ENCODE data around the gene SPATA31D4.

Gene SPATA31D4

DNA sequence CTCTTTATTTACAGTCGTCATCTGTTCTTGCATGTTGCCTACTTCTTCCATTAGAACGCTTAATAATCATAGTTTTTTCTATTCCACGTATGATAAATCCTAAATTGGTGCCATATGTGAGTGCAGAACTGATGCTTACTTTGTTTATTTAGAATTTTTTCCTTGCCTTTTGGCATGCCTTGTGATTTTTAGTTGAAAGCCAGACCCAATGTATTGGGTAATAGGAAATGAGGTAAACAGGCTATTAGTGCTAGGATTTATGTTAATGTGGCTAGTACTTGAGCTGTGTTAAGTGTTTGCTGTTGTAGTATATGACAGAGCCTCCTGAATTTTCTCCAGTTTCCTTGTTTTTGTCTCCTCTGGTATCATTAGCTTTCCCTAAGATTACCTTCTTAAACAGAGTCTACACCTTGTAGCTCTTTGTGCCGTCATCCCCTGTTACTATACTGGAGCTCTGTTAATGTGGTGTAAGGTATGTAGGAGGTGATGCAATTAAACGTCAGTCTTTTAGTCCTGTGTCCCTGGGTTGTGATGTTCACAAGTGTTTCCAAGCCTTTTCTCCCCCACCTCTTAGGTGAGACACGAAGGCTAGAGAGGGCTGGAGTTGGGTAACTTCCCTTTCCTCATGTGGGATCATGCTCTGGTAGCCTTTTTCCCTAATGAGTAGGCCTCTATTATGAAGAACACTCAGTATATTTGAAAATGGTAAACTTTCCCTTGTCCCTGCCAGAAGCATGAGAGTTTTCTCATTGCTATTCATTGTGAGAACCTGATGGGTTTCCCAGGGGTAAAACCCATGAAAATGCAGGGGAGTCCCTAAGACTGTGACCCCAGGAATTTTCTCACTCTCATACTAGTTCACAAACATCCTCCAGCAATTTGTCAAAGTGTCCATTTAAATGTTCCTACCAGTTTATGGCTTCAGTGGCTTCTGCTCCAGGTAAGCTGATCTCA, 36.3 kb downstream of the SPATA31D4 start:
- DNase-seq (ENCODE audit: low read depth), result no peak

DNA sequence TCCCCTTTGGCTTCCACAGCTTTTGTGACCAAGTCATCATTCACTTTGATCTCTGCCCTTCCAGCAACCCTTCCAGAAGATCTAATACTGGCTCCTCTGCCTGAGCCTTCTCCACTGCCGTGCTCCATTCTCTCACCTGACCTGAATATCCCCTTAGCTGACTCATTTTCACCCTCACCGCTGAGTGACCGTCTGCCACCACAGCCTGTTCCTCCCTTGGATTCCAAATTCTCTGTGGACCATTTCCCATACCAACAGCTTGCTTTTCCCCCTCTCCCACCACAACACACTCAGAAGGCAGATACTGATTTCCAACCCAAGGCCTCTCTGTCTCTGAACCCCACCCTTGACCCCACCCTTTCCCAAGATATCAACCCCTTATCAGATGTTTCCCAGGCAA, 39.8 kb downstream of the SPATA31D4 start:
- no peak for DNase-seq (ENCODE audit: low read depth)

DNA sequence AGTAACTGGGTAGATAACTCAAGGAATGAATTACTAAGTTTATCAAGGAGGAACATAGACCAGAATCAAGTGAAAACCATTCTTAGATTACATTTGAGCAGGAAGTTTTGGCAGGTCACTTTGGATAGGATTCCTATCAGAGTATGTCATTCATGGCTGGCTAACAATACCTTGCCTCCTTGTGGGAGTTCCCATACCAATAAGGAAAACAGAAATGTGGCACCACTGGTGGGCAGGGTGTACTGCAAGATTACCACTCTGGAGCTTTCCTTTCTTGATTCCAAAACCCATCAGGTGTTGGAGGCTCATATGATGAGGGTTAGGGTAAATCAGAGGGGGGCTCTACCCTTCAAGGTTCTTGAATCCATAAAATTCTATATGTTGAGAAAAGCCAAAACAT, 41.7 kb downstream of the SPATA31D4 start:
- DNase-seq (ENCODE audit: low read depth), result no peak

DNA sequence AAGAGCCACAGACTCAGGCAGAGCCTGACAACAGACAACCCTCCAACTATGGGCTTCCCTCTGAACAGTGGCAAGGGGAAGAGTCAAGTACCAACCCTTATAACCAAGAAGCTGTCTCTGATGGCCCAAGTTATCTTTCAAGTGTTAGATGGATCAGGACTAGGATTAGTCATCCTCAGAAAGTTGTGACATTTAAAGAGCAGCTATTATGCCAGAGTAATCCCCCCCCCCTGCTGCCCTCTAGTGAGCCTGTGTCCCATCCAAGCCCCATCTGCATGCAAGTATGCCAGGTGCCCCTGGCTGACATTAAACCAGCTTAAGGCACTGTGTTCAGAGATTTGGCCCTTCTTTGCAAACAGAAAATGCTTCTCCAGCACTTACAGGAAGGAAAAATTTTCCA, 43.5 kb downstream of the SPATA31D4 start:
- DNase-seq (ENCODE audit: low read depth), result no peak

DNA sequence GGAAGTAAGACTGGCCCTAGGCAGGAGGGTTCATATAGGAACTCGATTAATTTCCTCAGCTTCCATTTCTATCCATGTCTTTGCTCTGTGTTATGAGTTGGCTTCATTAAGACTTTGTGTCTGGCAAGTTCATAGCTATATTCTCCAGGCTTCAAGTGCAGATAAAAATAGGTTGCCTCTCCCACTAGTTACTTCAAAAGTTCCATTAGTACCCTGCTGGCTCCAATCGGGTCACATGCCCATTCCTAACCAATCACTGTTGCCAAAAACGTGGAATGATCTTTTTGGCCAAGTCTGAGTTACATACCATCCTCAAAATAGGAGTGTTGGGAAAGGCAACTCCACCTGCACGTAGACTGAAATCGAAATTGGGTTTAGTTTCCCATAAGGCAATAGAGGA, 46.5 kb downstream of the SPATA31D4 start:
- no peak for DNase-seq (ENCODE audit: low read depth)

DNA sequence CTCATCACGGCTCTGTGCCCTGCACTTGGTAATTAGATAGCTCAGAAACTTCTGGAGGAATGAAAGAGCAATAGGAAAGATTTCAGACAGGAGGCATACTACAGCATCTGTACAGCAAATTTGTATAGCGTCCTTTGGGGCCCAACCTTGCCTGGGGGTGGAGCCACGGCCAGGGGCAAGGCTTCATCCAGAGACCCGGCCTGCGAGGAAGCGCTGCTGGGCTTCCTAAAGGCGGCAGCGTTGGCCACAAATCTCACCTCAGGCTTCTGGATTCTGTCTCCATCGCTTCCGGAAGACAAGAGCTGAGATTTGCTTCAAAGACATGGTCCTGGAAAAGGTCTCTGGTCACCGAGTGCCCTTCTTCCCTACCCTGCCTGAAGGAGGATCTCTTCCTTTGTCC, 48.1 kb downstream of the SPATA31D4 start:
- no peak for DNase-seq (ENCODE audit: low read depth)

DNA sequence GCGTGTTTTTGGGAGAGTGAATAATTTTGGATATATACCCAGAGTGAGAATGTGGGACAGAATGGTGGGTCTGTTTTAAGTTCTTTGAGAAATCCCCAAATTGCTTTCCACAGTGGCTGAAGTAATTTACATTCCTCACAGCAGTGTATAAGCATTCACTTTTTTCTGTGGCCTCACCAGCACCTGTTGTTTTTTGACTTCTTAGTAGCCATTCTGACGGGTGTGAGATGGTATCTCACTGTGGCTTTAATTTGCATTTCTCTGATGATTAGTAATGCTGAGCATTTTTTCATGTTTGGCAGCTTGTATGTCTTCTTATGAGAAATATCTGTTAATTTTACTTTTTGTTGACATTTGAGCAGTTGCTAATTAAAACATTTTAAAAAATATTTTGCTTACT, 51.0 kb downstream of the SPATA31D4 start:
- DNase-seq (ENCODE audit: low read depth), result no peak

DNA sequence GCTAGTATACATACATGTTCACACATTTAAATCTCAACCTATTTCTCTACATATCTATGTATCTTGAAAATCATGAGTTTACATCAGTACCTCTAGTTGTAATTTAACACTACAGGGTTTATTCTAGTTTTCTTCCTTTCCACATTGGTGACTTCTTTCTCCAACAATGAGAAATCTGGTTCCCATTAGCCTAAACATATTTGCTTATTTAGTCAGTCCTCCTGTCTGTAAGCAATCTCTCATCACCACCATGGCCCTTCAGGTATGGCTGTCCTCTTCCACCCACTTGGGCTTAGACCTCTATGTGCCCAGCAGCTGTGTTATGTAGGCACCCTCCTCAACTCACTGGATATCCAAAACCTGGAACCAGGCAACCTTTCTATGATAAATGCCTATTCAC, 52.3 kb downstream of the SPATA31D4 start:
- DNase-seq (ENCODE audit: low read depth), result no peak

DNA sequence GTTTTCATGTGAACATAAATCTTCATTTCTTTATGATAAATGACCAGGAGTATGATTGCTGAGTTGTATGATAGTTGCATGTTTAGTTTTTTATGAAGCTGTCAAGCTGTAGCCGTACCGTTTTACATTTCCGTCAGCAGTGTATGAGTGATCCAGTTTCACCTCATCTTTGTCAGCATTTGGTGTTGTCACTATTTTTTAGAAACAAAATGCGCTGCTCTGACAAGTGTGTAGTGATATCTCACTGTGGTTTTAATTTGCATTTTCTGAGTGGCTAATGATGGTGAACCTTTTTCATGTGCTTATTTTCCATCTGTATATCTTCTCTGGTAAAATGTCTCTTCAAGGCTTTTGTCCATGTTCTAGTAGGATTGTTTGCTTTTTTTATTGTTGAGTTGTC, 53.7 kb downstream of the SPATA31D4 start:
- no peak for DNase-seq (ENCODE audit: low read depth)
